ENCODE results near the gene CEP85L.

The CEP85L gene

DNA sequence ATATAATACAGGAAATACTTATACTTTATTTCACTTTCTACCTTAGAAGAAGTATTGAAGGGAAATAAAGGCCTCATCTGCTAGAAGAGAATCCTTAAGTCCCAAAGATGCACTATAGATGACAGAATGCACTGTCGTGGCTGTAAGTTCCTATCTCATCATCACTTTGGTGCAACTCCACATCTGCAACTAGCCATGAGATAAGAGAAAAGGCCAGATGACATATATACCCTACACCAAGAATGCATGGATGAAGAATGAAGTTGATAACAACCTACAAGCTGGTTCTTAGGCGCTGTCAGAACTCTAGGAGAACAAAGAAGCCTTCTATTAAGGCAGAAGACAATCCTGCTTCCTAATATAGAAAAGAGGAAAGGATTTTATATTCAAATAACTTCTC, 114.9 kb downstream of the CEP85L start:
- Histone ChIP-seq H3K4me3 (ENCODE audit: low read length in 2 of 2) (no peak overlapping the region), H3K27ac (ENCODE audit: low read length) (no peak overlapping the region), H3K4me1 (ENCODE audit: control insufficient read depth, insufficient read depth, low read length) (no peaks in the 10 kb centered on the region), H3K9me3 (ENCODE audit: control insufficient read depth in 2 of 2, low read length in 2 of 2) (no peaks in the 10 kb centered on the region), H3K27me3 (ENCODE audit: control insufficient read depth in 1 of 2, insufficient read depth in 2 of 2, low read length in 2 of 2) (no peaks in the 10 kb centered on the region), H3K9ac (ENCODE audit: low read length in 2 of 2) (no peak overlapping the region), H3K36me3 (ENCODE audit: control insufficient read depth in 2 of 2, insufficient read depth in 2 of 2, low read length in 2 of 2) (no peaks in the 10 kb centered on the region)

DNA sequence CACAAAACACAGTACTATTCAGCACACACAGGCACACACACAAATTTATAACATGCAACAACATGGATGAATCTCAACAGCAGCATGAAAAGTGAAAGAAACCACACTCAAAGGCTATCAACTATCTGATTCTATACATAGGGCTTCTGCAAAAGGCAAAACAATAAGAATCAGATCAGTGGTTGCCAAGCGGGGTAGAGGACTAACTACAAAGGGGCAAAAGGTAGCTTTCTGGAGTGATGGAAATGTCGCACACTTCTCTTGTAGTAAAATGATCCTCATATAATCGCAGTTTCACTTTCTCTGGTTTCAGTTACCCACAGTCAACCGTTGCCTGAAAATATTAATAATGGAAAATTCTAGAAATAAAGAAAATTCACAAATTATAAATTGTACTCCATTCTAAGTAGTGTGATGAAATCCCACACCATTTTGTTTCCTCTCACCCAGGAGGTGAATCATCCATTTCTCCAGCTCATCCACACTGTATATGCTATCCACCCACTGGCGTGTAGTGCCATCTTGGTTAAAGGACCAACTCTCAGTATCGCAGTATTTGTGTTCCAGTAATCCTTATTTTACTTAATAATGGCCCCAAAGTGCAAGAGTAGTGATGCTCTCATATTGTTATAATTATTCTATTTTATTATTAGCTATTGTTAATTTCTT, 116.1 kb downstream of the CEP85L start:
- H3K4me3 ChIP-seq (ENCODE audit: low read length in 2 of 2): no peak overlapping the region
- no peaks in the 10 kb centered on the region for H3K4me1 ChIP-seq (ENCODE audit: control insufficient read depth, insufficient read depth, low read length)
- no peak overlapping the region for H3K27ac ChIP-seq (ENCODE audit: low read length)

DNA sequence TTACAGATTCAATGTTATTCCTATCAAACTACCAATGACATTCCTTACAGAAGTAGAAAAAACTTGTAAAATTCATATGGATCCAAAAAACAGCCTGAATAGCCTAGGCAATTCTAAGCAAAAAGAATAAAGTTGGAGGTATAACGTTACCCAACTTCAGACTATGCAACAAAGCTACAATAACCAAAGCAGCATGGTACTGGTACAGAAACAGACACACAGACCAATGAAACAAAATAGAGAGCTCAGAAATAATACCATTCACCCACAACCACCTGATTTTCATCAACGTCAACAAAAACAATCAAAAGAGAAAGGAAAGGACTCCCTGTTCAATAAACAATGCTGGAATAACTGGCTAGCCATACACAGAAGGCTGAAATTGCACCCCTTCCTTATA, 120.4 kb downstream of the CEP85L start:
- peaks cover 3% of the 10 kb centered on the region for H3K4me1 ChIP-seq (ENCODE audit: control insufficient read depth, insufficient read depth, low read length)
- H3K27ac ChIP-seq (ENCODE audit: low read length): no peak overlapping the region

More for the DNA sequence above, 116.1 kb downstream of the CEP85L start:
- Histone ChIP-seq H3K9me3 (ENCODE audit: control insufficient read depth in 2 of 2, low read length in 2 of 2) (peaks cover 0 to 3% of the 10 kb centered on the region in 2 donors), H3K27me3 (ENCODE audit: control insufficient read depth in 1 of 2, insufficient read depth in 2 of 2, low read length in 2 of 2) (no peaks in the 10 kb centered on the region), H3K9ac (ENCODE audit: low read length in 2 of 2) (no peak overlapping the region), H3K36me3 (ENCODE audit: control insufficient read depth in 2 of 2, insufficient read depth in 2 of 2, low read length in 2 of 2) (no peaks in the 10 kb centered on the region)

GRCh38 chr6:118529756-118530155, 121.6 kb downstream of the CEP85L start:
- Histone ChIP-seq H3K27me3 (ENCODE audit: control insufficient read depth in 1 of 2, insufficient read depth in 2 of 2, low read length in 2 of 2) (no peaks in the 10 kb centered on the region), H3K9me3 (ENCODE audit: control insufficient read depth in 2 of 2, low read length in 2 of 2) (peaks cover 0 to 3% of the 10 kb centered on the region in 2 donors)

More for the DNA sequence above, 120.4 kb downstream of the CEP85L start:
- Histone ChIP-seq H3K4me3 (ENCODE audit: low read length in 2 of 2) (no peak overlapping the region), H3K9ac (ENCODE audit: low read length in 2 of 2) (no peak overlapping the region), H3K27me3 (ENCODE audit: control insufficient read depth in 1 of 2, insufficient read depth in 2 of 2, low read length in 2 of 2) (no peaks in the 10 kb centered on the region), H3K36me3 (ENCODE audit: control insufficient read depth in 2 of 2, insufficient read depth in 2 of 2, low read length in 2 of 2) (no peaks in the 10 kb centered on the region), H3K9me3 (ENCODE audit: control insufficient read depth in 2 of 2, low read length in 2 of 2) (peaks cover 0 to 3% of the 10 kb centered on the region in 2 donors)

DNA sequence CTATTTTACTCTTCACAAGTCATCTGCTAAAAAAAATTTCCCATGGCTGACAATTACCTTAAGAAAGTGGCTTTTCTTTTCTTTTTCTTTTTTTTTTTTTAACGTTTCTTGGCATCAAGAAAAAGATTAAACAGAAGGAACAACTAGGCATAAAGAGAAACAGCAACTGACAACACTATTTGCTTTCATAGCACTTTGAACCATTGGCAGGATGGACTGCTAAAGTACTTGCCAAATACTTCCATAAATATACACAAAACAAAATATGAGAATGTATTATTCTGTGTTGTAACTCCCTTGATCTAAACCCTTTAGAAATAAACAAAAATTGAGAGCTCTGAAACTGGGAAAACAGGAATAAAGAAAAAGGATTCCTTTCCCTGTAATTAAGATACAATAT, 123.3 kb downstream of the CEP85L start:
- Histone ChIP-seq H3K4me3 (ENCODE audit: low read length in 2 of 2) (no peak overlapping the region), H3K27ac (ENCODE audit: low read length) (no peak overlapping the region), H3K36me3 (ENCODE audit: control insufficient read depth in 2 of 2, insufficient read depth in 2 of 2, low read length in 2 of 2) (no peaks in the 10 kb centered on the region), H3K9ac (ENCODE audit: low read length in 2 of 2) (no peak overlapping the region), H3K9me3 (ENCODE audit: control insufficient read depth in 2 of 2, low read length in 2 of 2) (peaks cover 0 to 3% of the 10 kb centered on the region in 2 donors), H3K27me3 (ENCODE audit: control insufficient read depth in 1 of 2, insufficient read depth in 2 of 2, low read length in 2 of 2) (no peaks in the 10 kb centered on the region), H3K4me1 (ENCODE audit: control insufficient read depth, insufficient read depth, low read length) (peaks cover 6% of the 10 kb centered on the region)

More at GRCh38 chr6:118529756-118530155, 121.6 kb downstream of the CEP85L start:
- Histone ChIP-seq H3K27ac (ENCODE audit: low read length) (no peak overlapping the region), H3K9ac (ENCODE audit: low read length in 2 of 2) (no peak overlapping the region), H3K4me1 (ENCODE audit: control insufficient read depth, insufficient read depth, low read length) (peaks cover 6% of the 10 kb centered on the region), H3K4me3 (ENCODE audit: low read length in 2 of 2) (no peak overlapping the region), H3K36me3 (ENCODE audit: control insufficient read depth in 2 of 2, insufficient read depth in 2 of 2, low read length in 2 of 2) (no peaks in the 10 kb centered on the region)

DNA sequence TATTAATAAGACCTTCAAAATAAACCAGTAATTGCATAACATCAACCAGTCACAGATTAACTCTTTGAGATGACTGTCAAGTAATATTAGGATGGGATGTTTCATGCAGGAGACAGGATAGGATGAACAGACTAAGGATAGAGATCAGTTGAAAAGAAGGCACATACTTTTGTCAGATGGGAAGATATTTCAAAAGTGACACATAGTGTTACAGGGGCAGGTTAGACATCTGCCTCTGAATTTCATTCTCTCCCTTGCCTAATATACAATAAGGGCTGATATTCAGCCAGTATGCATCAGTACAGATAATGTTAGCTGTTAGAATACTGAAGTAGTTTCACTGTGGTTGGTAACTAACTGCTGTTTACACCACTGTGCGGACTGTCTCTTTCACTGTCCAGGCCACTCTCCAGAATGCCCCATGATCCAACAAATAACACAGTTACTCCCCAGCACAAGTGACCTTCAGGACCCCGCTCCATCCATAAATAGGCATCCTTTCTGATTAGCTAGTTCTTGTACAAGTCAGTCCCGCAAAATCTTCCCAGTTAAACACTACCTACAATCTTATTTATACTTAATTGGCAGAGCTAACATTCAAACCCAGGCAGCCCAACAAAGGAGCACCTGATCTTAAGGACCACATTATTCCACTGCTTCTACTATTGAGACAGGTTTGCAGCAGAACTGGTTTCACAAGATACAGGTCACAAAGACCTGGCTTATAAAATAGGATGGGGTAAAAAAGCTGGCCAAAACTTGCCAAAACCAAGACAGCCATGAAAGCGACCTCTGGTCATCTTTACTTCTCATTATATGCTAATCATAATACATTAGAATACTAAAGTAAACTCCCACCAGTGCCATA, 125.2 kb downstream of the CEP85L start:
- H3K9ac ChIP-seq (ENCODE audit: low read length in 2 of 2): no peak overlapping the region
- peak overlapping the region; percentile 2 for H3K27ac ChIP-seq (ENCODE audit: low read length)
- no peaks in the 10 kb centered on the region for H3K27me3 ChIP-seq (ENCODE audit: control insufficient read depth in 1 of 2, insufficient read depth in 2 of 2, low read length in 2 of 2)
- H3K4me1 ChIP-seq (ENCODE audit: control insufficient read depth, insufficient read depth, low read length): peaks cover 6% of the 10 kb centered on the region
- H3K36me3 ChIP-seq (ENCODE audit: control insufficient read depth in 2 of 2, insufficient read depth in 2 of 2, low read length in 2 of 2): no peaks in the 10 kb centered on the region
- peaks cover 0 to 3% of the 10 kb centered on the region in 2 donors for H3K9me3 ChIP-seq (ENCODE audit: control insufficient read depth in 2 of 2, low read length in 2 of 2)
- peak overlapping the region in 1 of 2 donors; percentile 16 for H3K4me3 ChIP-seq (ENCODE audit: low read length in 2 of 2)

- H3K27ac ChIP-seq (ENCODE audit: low read length): no peak overlapping the region
- H3K9ac ChIP-seq (ENCODE audit: low read length in 2 of 2): no peak overlapping the region
- no peaks in the 10 kb centered on the region for H3K36me3 ChIP-seq (ENCODE audit: control insufficient read depth in 2 of 2, insufficient read depth in 2 of 2, low read length in 2 of 2)
- peaks cover 6% of the 10 kb centered on the region for H3K4me1 ChIP-seq (ENCODE audit: control insufficient read depth, insufficient read depth, low read length)
- no peaks in the 10 kb centered on the region for H3K9me3 ChIP-seq (ENCODE audit: control insufficient read depth in 2 of 2, low read length in 2 of 2)
- H3K27me3 ChIP-seq (ENCODE audit: control insufficient read depth in 1 of 2, insufficient read depth in 2 of 2, low read length in 2 of 2): no peaks in the 10 kb centered on the region
- no peak overlapping the region for H3K4me3 ChIP-seq (ENCODE audit: low read length in 2 of 2)
These were observed 126.7 kb downstream of the CEP85L start for GRCh38 chr6:118524686-118525085.

- Histone ChIP-seq H3K36me3 (ENCODE audit: control insufficient read depth in 2 of 2, insufficient read depth in 2 of 2, low read length in 2 of 2) (no peaks in the 10 kb centered on the region), H3K9me3 (ENCODE audit: control insufficient read depth in 2 of 2, low read length in 2 of 2) (no peaks in the 10 kb centered on the region), H3K4me1 (ENCODE audit: control insufficient read depth, insufficient read depth, low read length) (peaks cover 6% of the 10 kb centered on the region), H3K27me3 (ENCODE audit: control insufficient read depth in 1 of 2, insufficient read depth in 2 of 2, low read length in 2 of 2) (no peaks in the 10 kb centered on the region), H3K4me3 (ENCODE audit: low read length in 2 of 2) (no peak overlapping the region), H3K27ac (ENCODE audit: low read length) (no peak overlapping the region), H3K9ac (ENCODE audit: low read length in 2 of 2) (no peak overlapping the region)
These were observed 128.2 kb downstream of the CEP85L start for GRCh38 chr6:118523216-118523615.

GRCh38 chr6:118522422-118522821, 129.0 kb downstream of the CEP85L start:
- no peak overlapping the region for H3K9ac ChIP-seq (ENCODE audit: low read length in 2 of 2)
- H3K4me1 ChIP-seq (ENCODE audit: control insufficient read depth, insufficient read depth, low read length): peaks cover 6% of the 10 kb centered on the region
- H3K36me3 ChIP-seq (ENCODE audit: control insufficient read depth in 2 of 2, insufficient read depth in 2 of 2, low read length in 2 of 2): no peaks in the 10 kb centered on the region
- no peak overlapping the region for H3K4me3 ChIP-seq (ENCODE audit: low read length in 2 of 2)
- no peak overlapping the region for H3K27ac ChIP-seq (ENCODE audit: low read length)
- H3K9me3 ChIP-seq (ENCODE audit: control insufficient read depth in 2 of 2, low read length in 2 of 2): no peaks in the 10 kb centered on the region
- H3K27me3 ChIP-seq (ENCODE audit: control insufficient read depth in 1 of 2, insufficient read depth in 2 of 2, low read length in 2 of 2): no peaks in the 10 kb centered on the region

DNA sequence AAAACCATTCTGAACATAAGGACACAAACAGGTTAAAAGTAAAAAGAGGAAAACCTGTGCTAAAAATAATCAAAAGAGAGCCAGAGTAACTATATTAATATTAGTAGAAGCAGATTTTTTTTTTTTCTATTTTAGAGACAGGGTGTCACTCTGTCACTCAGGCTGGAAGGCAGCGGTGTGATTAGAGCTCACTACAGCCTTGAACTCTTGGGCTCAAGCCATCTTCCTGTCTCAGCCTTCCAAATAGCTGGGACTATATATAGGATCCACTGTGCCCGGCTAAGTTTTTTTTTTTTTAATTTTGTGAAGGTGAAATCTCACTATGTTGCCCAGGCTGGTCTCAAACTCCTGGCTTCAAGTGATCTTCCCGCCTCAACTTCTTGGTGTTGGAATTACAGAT, 136.7 kb downstream of the CEP85L start:
- no peaks in the 10 kb centered on the region for H3K36me3 ChIP-seq (ENCODE audit: control insufficient read depth in 2 of 2, insufficient read depth in 2 of 2, low read length in 2 of 2)
- no peaks in the 10 kb centered on the region for H3K4me1 ChIP-seq (ENCODE audit: control insufficient read depth, insufficient read depth, low read length)
- H3K4me3 ChIP-seq (ENCODE audit: low read length in 2 of 2): no peak overlapping the region
- no peak overlapping the region for H3K9ac ChIP-seq (ENCODE audit: low read length in 2 of 2)
- no peaks in the 10 kb centered on the region for H3K9me3 ChIP-seq (ENCODE audit: control insufficient read depth in 2 of 2, low read length in 2 of 2)
- H3K27me3 ChIP-seq (ENCODE audit: control insufficient read depth in 1 of 2, insufficient read depth in 2 of 2, low read length in 2 of 2): no peaks in the 10 kb centered on the region
- H3K27ac ChIP-seq (ENCODE audit: low read length): no peak overlapping the region
